Kidney capillary endothelial cell (primary cell): ENCODE data around the gene PLA2G3.

Experiments
- DNase-seq: peaks from one replicate; pipeline ENCODE4 v3.0.0-alpha.2; 2018; ENCODE audit warnings: low spot score

The PLA2G3 gene

DNA sequence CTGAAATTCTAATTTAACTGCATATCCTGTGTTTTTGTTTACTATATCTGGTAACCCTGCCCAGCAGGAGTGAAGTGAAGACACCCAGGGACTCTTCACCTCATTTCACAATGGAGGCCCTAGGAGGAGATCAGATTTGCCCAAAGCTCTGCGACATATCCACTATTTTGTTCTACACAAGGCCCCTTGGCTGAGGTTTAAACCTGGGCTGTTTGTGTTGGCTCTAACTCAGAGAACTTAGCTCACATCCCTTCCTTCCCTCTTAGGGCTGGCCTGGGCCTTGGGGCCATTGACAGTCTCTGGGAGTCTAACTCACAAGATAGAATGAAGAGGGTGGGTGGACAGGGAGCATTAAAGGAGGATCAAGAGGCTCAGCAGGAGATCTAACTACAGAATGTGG is 8.2 kb upstream of the PLA2G3 start:
- no peak for DNase-seq

DNA sequence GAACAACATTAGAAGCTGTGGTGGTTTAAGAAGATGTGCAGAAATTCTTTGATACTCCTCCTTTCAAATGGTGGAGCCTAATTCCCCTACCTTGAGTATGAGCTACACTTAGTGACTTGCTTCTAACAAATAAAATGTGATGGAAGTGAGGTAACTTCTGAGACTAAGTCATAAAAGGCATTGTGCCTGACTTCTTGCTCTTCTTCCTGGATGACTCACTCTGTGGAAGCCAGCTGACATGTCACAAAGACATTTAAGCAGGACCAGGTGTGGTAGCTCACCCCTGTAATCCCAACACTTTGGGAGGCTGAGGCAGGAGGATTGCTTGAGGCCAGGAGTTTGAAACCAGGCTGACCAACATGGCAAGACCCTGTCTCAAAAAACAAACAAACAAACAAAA is 3.9 kb upstream of the PLA2G3 start:
- no peak for DNase-seq

DNA sequence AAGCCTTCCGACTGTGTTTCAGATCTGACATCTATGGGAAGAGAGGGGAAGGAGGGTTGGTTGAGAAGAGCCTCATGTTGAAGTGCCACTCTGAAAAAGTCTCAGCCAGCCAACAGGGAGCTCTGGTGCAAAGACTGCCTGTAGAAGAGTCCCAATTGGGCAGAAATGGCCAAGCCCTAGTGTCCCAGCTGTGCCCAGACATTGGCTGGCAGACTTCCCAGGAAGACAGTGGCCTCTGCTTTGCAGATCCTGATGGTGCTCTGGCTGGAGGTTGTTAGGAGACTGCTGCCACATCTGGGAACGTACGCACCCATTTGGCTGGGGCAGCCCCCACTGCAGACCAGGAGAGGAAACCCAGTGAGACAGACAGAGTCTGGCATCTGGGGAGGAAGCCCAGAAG is 3.2 kb upstream of the PLA2G3 start:
- no peak for DNase-seq

DNA sequence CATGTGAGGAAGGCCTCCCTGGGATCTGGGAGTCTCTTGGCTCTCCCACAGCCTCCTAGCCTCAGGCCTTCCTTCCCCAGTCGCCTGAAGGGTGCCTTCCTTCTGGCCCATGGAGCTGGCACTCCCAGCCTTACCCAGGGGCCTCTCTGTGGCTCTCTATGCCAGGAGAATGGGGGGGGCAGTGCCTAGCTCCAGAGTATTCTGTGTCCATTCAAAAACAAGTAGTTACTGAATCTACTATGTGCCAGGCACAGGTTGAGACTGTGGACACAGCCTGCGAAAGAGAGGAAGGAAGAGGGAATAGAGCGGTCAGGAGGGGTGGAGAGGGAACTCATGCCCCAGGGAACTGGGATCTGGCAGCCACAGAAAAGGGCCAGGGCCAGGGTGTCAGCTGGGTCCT is 2.7 kb upstream of the PLA2G3 start:
- no peak for DNase-seq

DNA sequence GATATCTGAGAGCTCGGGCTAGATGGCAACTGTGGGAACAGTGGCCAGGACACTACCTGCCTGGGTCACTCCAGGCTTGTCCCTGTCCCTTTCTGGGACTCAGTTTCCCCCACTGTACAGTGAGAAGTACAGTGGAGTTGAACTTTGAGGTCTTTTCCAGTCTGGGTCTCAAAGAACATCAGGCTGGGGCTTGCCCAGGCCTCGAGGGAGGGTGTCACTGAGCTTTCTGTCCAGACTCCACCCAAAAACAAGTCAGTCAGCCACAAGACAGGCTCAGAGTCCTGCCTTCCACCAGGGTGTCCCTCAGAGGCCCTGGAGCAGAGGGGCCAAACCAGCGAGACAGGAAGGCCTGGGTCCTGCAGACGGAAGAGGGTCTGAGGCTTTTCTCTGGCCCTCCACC is 2.0 kb upstream of the PLA2G3 start:
- DNase-seq: no peak

DNA sequence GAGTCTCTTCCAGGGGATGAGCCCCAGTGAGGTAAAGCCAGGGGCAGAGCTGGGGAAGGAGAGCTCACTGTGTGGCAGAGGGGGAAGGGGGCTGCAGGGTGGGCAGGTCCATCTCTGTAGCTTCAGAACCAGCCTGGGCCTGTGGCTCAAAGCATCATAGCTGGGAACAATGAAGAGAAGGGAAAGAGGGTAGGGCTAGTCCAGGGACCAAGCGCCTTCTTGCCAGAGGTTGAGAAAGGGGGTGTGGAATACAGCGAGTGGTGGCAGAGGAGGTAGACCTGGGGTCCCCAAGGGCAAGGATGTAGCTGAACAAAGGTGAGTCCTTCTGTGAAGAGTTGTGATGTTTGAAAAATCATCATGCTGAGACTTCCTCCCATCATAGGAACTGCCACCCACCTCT is 1.2 kb upstream of the PLA2G3 start:
- no peak for DNase-seq

DNA sequence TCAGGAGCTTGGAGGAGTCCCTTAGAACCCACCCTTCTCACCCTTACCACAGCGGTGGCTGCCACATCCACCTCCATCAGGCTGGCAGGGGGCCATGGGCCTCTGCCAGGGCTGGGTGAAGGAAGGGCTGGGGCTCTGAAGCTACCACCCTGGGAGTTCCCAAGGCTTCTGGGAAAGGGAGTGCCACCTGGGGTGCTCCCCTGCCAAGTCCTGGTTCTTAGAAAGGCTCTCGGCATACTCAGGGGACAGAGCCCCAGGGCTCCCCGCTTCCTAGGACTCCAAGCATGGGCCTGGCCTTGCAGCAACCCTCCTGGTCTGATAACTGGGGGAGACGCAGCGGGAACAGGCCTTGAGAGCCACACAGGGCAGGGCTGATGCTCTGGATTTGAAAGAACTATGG is 438 bp upstream of the PLA2G3 start:
- DNase-seq: no peak

DNA sequence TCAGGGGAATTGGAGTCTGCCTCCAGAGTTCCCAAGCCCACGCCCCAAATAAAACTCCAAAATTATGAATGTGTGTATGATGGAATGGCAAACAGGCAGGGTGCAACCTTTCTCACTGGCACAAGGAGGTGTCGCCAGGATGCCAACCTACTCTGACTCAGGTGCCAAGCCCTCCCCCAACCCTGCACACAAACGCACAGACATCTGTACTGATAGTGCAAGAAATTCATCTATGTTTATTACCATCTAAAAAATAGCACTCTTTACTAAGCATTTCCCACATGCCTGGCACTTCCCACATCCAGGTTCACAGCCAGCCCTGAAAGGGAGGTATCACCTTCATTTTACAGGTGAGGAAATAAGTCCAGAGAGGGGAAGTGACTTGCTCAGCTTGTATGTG is 1.2 kb downstream of the PLA2G3 start:
- no peak for DNase-seq

DNA sequence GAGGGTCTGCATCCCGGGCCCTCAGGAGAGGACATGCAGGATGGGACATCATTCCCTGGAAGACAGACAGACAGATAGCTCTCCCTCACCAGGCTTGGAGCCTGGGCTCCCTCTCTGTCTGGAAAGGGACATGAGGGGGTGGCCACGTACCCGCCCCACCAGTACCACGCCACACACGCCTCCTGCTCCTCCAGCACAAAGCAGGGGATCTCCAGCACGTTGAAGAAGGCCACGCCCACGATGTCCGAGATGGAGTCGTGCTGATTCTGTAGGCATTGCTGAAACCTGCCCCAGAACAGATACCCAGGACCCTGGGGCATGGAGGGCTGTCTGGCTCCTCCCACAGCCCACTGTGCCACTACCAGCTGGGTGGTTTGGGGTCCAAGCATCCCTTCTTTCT is 2.2 kb downstream of the PLA2G3 start:
- no peak for DNase-seq

DNA sequence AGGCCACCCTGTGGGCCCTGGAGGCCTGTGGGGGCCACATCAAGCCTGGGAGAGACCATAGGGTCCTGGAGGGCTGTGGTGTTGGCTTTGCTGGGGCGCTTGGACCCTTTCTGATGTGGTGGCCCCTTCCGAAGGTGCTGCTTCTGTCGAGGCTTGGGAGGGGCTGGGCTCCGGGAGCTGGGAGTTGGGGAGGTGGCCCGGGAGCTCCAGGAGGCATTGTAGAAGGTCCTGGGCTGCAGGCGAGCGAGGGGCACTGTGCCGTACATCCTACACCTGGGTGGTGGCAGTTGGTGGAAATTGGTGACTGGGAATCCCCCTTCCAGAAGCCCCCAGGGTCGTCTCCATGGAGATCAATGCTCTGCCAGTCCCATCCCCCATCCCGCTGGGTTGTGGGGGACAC is 2.6 kb downstream of the PLA2G3 start:
- DNase-seq: no peak

DNA sequence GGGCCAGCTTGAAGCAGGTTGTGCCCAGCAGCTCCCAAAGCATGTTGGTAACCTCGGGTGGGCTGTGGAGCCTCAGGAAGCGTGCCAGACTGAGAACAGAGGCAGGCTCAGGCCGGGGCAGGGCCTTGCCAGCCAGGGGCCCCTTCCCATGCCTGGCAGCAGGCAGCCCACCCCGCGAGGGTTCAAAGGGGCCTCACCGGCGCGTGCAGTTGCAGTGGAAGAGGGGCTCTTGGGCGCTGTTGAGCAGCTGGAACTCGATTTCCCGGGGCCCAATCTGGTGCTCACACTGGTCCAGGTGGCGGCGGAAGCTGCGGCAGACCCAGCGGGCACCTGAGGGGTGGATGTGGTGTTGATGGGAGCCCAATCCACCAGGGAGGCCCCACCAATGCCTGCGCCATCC is 3.6 kb downstream of the PLA2G3 start:
- no peak for DNase-seq

DNA sequence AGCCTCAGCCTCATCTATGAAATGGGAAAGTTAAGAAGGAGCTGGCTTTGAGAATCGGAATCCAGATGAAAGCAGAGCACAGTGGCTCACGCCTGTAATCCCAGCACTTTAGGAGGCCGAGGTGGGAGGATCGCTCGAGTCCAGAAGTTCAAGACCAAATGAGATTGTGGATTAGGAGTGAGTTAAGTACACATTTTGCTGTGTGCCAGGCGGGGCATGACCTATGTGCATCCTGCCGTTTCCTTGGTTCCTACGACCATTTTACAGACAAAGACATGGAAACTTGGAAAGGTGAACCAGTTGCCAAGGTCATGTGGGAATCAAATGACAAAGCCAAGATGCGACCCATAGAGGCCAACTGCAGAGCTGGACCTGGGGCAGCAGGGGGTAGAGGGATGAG is 4.2 kb downstream of the PLA2G3 start:
- DNase-seq: no peak

DNA sequence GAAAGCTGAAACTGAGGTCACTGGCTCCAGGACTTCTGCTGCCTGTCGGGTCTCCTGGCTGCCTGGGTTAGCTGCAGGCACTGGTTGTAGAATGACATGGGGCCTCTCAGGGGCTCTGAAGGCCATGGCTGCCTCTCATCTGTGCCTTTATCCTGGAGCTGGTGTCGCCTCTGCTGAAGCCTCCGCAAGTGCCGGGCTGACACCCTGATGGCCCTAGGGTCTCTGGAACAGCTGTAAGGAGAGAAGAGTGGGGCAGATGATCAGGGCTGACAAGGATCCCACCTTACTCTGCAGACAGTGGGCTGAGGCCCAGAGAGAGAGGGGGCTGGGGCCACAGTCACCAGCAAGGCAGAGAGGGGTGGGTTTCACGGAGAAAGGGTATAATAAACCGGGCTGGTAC is 4.6 kb downstream of the PLA2G3 start:
- no peak for DNase-seq

DNA sequence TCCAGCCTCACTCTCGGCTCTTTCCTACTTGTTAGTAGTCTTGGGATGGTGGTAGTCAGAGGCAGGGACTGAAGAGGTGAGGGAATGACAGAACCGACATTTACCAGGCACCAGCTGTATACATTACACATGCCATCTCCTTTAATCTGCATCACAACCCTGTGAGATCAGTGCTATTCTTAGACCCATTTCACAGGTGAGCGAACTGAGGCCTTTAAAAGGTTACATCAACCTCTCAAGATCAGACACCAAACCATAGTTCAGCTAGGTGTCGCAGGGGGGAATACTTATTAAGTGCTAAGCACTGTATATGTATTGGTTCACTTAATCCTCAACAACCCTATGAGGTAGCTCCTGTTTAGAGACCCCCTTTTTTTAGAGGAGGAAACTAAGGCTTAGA is 5.6 kb downstream of the PLA2G3 start:
- DNase-seq: no peak

DNA sequence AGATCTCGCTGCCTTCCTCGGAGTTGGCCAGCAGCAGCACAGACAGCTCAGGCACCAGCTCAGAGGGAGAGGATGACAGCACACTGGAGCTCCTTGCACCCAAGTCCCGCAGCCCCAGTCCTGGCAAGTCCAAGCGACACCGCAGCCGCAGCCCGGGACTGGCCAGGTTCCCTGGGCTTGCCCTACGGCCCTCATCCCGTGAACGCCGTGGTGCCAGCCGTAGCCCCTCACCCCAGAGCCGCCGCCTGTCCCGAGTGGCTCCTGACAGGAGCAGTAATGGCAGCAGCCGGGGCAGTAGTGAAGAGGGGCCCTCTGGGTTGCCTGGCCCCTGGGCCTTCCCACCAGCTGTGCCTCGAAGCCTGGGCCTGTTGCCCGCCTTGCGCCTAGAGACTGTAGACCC is 6.4 kb downstream of the PLA2G3 start:
- DNase-seq: no peak

DNA sequence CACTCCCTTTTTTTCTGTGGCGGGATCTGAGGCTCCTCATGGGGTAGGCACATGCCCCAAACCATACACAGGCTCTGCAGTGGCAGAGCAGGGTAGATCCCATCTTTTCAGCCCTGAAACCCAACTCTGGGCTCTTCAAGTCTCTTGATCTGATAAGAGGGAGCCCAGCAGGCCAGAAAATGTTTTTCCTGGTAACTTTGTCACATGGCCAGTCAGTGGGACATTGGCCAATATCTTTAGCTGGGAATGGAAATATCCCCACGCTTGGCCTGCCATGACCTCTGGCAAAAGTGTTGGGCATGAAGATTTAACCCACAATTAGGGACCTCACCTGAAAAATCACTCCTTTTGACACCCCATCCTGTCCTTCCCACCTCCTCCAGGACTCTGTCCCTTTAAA is 9.4 kb downstream of the PLA2G3 start:
- DNase-seq: no peak

DNA sequence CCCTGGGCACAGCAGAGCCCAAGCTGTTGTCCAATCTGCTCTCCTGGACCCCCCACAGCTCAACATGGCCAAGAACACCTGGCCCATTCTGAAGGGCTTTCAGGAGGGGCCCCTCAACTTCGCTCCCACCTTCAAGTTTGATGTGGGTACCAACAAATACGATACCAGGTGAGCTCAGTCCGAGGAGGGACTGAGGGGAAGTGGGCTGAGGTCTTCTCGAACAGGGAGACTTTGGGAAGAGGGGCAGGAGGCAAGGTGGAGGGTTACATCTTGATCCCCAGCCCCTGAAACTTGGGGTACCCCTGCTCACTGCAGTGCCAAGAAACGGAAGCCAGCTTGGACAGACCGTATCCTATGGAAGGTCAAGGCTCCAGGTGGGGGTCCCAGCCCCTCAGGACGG is 12.2 kb downstream of the PLA2G3 start:
- DNase-seq: no peak

DNA sequence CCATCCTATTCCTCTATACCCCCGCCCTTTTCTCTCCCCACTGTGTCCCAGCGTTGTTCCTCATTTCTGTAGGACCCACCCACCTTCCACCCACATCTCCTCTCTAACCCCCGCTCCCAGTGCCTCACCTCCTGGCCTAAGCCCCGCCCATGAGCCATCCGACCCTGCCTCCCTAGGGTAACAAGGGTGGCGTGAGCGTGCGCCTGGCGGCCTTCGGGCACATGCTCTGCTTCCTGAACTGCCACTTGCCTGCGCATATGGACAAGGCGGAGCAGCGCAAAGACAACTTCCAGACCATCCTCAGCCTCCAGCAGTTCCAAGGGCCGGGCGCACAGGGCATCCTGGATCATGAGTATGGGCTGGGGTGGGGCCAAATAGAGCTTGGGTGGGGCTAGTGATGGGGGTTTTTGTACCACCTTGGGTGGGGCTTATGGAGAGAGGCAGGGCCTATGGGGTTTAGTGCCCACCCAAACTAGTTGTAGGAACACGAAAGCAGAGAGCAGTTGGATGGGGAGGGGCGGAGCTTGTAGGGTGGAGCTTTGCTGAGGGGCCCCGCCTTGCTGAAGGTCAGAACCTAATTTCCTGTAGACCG is 13.0 kb downstream of the PLA2G3 start:
- DNase-seq: no peak

DNA sequence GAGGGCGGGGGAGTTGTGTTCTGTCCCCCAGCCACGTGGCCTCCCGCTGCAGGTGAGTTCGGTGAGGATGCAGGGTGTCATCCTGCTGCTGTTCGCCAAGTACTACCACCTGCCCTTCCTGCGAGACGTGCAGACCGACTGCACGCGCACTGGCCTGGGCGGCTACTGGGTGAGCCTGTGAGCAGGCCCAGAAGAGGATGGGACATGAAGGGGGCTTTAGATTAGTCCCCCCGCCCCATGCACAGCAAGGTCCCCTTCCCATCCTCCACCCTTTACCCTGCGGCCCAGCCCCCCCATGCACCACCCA is 13.5 kb downstream of the PLA2G3 start:
- DNase-seq: no peak

DNA sequence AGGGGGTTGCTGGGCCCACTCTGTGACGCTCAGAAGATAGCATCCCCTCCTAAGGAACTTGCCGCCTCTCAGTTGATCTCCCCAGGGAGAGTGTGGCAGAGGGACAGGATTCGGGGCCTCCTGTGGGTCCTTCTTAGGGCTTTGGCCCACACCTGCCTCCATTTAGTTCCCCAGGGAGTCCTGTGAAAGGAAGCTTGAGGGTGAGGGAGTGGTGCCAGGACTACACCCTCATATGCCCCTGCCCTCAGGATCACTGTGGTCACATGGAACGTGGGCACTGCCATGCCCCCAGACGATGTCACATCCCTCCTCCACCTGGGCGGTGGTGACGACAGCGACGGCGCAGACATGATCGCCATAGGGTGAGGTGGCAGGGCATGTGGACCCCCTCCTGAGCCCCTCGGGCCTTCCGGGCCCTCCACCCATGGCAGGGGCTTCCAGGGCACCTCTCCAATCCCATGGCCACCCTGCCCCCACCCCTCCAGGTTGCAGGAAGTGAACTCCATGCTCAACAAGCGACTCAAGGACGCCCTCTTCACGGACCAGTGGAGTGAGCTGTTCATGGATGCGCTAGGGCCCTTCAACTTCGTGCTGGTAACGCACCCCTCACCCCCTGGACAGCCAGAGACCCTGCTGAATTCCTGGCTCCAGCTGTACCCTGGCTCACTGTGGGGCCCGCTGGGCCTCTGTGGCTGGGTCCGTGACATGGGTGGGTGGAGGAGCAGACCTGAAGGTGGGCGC is 14.0 kb downstream of the PLA2G3 start:
- no peak for DNase-seq

DNA sequence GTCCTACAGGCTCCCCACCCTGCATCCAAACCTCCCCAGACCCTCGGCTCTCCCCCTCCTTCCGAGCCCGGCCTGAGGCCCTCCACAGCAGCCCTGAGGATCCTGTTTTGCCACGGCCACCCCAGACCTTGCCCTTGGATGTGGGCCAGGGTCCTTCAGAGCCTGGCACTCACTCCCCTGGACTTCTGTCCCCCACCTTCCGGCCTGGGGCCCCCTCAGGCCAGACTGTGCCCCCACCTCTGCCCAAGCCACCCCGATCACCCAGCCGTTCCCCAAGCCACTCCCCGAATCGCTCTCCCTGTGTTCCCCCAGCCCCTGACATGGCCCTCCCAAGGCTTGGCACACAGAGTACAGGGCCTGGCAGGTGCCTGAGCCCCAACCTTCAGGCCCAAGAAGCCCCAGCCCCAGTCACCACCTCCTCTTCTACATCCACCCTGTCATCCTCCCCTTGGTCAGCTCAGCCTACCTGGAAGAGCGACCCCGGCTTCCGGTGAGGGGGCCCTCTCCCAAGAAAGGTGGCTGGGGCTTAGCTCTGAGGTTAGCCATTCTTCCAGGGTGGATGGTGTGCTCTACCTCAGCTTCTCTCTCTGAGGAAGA is 14.7 kb downstream of the PLA2G3 start:
- no peak for DNase-seq

DNA sequence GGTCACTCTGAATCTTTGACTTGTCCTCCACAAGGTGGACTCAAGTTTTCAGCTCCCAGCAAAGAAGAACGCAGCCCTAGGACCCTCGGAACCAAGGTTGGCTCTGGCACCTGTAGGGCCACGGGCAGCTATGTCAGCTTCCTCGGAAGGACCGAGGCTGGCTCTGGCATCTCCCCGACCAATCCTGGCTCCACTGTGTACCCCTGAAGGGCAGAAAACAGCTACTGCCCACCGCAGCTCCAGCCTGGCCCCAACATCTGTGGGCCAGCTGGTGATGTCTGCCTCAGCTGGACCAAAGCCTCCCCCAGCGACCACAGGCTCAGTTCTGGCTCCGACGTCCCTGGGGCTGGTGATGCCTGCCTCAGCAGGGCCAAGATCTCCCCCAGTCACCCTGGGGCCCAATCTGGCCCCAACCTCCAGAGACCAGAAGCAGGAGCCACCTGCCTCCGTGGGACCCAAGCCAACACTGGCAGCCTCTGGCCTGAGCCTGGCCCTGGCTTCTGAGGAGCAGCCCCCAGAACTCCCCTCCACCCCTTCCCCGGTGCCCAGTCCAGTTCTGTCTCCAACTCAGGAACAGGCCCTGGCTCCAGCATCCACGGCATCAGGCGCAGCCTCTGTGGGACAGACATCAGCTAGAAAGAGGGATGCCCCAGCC is 15.4 kb downstream of the PLA2G3 start:
- DNase-seq: no peak

DNA sequence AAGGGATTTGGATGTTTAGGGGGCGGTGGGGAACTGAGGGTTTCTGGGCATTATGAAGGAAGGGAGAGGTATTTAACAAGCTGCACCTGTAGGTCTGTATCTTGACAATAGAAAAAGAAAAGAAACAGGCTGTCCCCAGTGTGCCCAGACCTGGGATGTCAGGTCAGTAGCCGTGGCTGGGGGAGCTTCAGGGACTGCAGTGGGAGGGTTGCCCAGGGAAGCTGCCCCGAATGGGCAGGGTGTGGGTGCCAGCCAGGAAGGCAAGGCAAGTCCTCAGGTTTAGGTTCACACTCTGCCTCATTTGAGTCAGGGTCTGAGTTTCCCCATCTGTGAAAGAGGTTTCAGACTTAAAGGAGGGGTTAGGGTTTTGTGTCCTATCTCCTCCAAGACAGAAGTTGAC is 16.0 kb downstream of the PLA2G3 start:
- no peak for DNase-seq

DNA sequence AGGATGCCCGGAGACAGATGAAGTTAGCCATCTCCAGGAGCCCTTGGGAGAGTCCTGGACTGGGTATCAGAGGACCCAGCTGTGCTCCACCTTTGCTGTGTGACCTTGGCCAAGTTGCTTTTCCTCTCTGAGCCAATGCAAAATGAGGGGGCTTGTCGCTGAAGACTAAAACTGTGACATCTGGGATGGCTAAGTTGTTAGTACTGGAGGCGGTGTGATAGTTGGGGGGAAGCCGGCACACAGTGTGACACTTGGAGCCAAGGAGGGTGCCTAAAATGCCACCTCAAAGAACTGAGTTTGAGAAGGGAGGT is 17.1 kb downstream of the PLA2G3 start:
- no peak for DNase-seq
